GM12875 (cell line): ENCODE results near the gene UFL1.
"Not testable (repeated sequence)": the region's sequence is repeated elsewhere in the genome, so short reads cannot be mapped to it uniquely, and the experiment has no call there.

ENCODE experiments used
- H3K4me3 ChIP-seq: one replicate; pipeline ENCODE4 v1.5.1; 2011; ENCODE audit warnings: low read depth, low read length, control low read depth
- CTCF ChIP-seq: IDR thresholded peaks from 2 replicates; pipeline ENCODE4 v1.5.1; 2011; ENCODE audit warnings: low read depth, mild to moderate bottlenecking, control low read depth, inconsistent platforms, low read length, moderate library complexity, borderline replicate concordance; ENCODE audit not compliant: insufficient read depth

The UFL1 gene

GRCh38 chr6:96545882-96546281, 24.3 kb downstream of the UFL1 start:
- no peak overlapping the region for H3K4me3 ChIP-seq
- no peak for TF ChIP-seq CTCF

DNA sequence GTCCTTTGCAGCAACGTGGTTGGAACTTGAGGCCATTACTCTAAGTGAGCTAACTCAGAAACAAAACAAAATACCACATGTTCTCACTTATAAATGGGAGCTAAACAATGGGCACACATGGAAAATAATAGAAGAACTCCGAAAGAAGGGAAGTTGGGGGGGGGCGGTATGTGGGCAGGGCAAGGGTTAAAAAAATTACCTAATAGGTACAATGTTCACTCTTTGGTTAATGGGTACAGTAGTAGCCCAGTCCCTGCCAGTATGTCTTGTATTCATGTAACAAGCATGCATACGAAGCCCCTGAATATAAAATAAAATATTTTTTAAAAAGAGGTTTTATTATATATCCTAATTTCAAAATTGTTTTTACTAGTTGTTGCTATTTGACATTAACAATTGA, 26.0 kb downstream of the UFL1 start:
- TF ChIP-seq CTCF: no peak

GRCh38 chr6:96554558-96554957, 33.0 kb downstream of the UFL1 start:
- no peak overlapping the region for H3K4me3 ChIP-seq
- no peak for TF ChIP-seq CTCF

More for the DNA sequence above, 26.0 kb downstream of the UFL1 start:
- no peak overlapping the region for H3K4me3 ChIP-seq

- not testable (repeated sequence) for H3K4me3 ChIP-seq
Measured at GRCh38 chr6:96559740-96560139, 38.1 kb downstream of the UFL1 start.

DNA sequence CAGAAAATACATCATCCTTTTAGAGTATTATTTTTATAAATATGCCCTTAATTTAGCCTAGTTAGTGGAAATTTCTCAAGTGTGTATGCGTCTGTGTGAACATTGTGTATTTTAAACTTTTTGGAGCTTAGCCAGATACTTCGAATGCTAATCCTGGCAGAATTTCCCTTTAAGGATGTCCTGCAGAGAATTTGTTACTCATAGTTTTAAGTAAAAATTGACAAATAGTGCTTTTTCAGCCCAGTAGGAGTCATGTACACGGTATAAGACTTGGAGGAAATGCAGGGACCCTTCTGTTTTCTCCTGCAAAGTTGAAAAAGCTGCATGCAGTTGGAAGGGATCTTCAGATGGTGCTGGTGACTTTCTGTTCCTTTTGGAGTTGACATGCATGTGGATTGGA, 41.3 kb downstream of the UFL1 start, which contains the start of gene FHL5:
Gene FHL5 (plus strand): TSS at position 243 of the 400 bp plus-strand sequence. CDS start 40,486 bp downstream, outside the sequence.
- H3K4me3 ChIP-seq: no peak within 1 kb of the TSS

GRCh38 chr6:96563853-96564252, 42.2 kb downstream of the UFL1 start:
- H3K4me3 ChIP-seq: no peak overlapping the region
- no peak for TF ChIP-seq CTCF

More for the DNA sequence above, 41.3 kb downstream of the UFL1 start, which contains the start of gene FHL5:
- TF ChIP-seq CTCF: no peak

GRCh38 chr6:96570053-96570452, 48.4 kb downstream of the UFL1 start:
- TF ChIP-seq CTCF: no peak
- H3K4me3 ChIP-seq: no peak overlapping the region

GRCh38 chr6:96571551-96571950, 49.9 kb downstream of the UFL1 start:
- TF ChIP-seq CTCF: no peak
- no peak overlapping the region for H3K4me3 ChIP-seq
